Retinal pigment epithelial cell (primary cell): Measurements from ENCODE around the gene TSC22D2.
A peak's percentile ranks its signal among the peaks of the same experiment; 100 is the strongest.
"Not testable (repeated sequence)": the region's sequence is repeated elsewhere in the genome, so short reads cannot be mapped to it uniquely, and the experiment has no call there.

Experiments
- DNase-seq: peaks from one replicate; pipeline ENCODE4 v3.0.0-alpha.2; 2010; ENCODE audit warnings: low read depth
- H3K4me3 ChIP-seq: 2 replicates; pipeline ENCODE4 v1.5.1; 2011; ENCODE audit warnings: mild to moderate bottlenecking, low read length, control low read depth, moderate library complexity
- TF ChIP-seq, protein P1 (sequence below): conservative IDR thresholded peaks from 2 replicates; pipeline ENCODE4 v1.5.1; 2011; ENCODE audit warnings: low read depth, low read length, control low read depth, inconsistent platforms

Gene TSC22D2

DNA sequence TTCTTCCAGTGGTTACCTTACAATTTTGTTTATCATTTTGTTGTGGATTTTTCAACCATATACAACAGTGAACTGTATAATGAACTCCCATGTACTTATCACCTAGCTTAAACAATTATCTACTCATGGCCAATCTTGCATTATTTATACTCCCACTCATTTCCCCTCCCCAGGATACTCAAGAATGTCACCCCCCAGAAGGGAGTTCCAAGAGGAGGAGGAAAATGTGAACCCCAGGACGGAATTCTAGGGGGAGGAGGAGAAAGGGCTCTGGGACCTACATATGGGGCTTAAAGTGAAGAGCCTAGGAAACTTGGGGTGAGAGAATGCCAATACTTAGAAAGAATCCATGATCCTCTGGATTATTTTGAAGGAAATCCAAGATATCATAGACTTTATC, 59.3 kb downstream of the TSC22D2 start:
- no peak for DNase-seq
- TF ChIP-seq, protein P1, sequence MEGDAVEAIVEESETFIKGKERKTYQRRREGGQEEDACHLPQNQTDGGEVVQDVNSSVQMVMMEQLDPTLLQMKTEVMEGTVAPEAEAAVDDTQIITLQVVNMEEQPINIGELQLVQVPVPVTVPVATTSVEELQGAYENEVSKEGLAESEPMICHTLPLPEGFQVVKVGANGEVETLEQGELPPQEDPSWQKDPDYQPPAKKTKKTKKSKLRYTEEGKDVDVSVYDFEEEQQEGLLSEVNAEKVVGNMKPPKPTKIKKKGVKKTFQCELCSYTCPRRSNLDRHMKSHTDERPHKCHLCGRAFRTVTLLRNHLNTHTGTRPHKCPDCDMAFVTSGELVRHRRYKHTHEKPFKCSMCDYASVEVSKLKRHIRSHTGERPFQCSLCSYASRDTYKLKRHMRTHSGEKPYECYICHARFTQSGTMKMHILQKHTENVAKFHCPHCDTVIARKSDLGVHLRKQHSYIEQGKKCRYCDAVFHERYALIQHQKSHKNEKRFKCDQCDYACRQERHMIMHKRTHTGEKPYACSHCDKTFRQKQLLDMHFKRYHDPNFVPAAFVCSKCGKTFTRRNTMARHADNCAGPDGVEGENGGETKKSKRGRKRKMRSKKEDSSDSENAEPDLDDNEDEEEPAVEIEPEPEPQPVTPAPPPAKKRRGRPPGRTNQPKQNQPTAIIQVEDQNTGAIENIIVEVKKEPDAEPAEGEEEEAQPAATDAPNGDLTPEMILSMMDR, result no peak
- H3K4me3 ChIP-seq, result no peak overlapping the region

GRCh38 chr3:150469031-150469930, 61.2 kb downstream of the TSC22D2 start:
- DNase-seq, result peak; percentile 40
- TF ChIP-seq, protein P1, result no peak
- H3K4me3 ChIP-seq, result no peak overlapping the region

DNA sequence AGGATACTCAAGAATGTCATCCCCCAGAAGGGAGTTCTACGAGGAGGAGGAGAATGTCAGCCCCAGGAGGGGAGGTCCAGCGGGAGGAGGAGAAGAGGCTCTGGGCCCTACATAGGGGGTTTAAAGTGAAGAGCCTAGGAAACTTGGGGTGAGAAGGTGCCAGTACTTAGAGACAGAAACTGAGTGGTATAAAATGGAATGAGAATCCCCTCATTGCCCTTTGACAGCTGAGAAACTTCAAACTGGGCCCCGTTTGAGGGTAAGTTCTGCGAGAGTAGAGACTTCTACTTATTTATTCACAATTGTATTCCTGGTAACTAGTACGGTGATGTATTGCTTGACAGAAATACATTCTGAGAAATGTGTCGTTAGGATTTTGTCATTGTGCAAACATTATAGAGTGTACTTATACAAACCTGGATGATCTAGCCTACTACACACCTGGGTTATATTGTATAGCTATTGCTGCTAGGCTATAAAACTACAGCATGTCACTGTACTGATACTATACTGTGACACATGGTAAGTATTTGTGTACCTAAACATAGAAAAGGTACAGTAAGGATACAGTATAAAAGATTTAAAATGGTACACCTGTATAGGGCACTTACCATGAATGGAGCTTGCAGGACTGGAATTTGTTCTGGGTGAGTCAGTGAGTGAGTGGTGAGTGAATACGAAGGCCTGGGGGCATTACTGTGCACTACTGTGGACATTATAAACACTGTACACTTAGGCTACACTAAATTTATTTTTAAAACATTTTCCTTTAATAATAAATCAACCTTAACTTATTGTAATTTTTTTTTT, 62.0 kb downstream of the TSC22D2 start:
- no peak for DNase-seq
- H3K4me3 ChIP-seq, result no peak overlapping the region
- TF ChIP-seq, protein P1, result no peak

DNA sequence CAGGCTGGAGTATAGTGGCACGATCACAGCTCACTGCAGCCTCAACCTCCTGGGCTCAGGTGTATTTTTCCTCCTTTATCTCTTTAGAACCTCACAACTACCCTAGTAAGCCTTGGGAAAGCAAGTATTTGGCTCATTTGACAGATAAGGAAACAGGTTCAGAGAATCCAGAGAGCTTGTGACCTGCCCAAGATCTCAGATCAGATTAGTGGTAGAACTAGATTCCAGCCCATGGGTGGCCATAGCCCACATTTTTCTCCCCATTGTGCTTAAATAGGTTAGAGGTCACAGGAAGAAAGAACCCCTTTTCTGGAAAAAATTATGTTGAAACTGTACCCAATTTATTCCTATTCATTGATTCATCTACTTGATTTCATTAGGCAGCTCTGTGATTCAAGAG, 64.3 kb downstream of the TSC22D2 start:
- no peak for DNase-seq
- no peak overlapping the region for H3K4me3 ChIP-seq
- TF ChIP-seq, protein P1, result no peak

- not testable (repeated sequence) for H3K4me3 ChIP-seq, DNase-seq
Measured at GRCh38 chr3:150473161-150473560, 65.1 kb downstream of the TSC22D2 start.

DNA sequence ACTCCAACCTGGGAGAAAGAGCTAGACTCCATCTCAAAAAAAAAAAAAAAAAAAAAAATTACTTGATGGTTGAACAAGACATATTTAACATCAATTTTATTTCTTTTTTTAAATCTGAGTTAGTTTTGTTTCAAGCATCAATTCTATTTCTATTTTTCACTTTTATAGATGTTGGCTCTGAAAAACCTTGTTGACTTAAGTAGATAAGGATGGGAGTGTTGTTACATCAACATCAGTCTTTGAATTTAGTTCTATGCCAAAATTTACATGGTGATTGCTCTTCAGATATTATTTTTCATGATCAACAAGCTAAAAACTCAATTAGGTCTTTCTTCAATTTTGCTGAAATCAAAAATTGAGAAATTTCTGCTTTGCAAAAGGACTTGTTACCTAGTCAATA, 71.3 kb downstream of the TSC22D2 start:
- TF ChIP-seq, protein P1, result no peak
- H3K4me3 ChIP-seq, result no peak overlapping the region
- DNase-seq, result no peak

- no peak for DNase-seq
- TF ChIP-seq, protein P1, result no peak
- H3K4me3 ChIP-seq, result no peak overlapping the region
Measured at GRCh38 chr3:150480877-150481276, 72.8 kb downstream of the TSC22D2 start.
